Measurements from ENCODE around the gene MTHFD1.
"Not testable (repeated sequence)": the region's sequence is repeated elsewhere in the genome, so short reads cannot be mapped to it uniquely, and the experiment has no call there.

MTHFD1 gene

GRCh38 chr14:64387782-64388532 lies at the start of gene MTHFD1:
MTHFD1 (plus strand) TSS chr14:64388353; CDS start chr14:64388428, 75 bp downstream.
- DNase-seq (ENCODE audit: low read depth, low spot score), result peak; percentile 99

- DNase-seq (ENCODE audit: low read depth, low spot score), result peak; percentile 95
Observed at GRCh38 chr14:64338616-64339316, 49.4 kb upstream of the MTHFD1 start.

GRCh38 chr14:64340560-64341196 lies 47.5 kb upstream of the MTHFD1 start:
- DNase-seq (ENCODE audit: low read depth, low spot score), result no peak

- DNase-seq (ENCODE audit: low read depth, low spot score), result no peak
Observed at GRCh38 chr14:64347748-64348147, 40.4 kb upstream of the MTHFD1 start.

GRCh38 chr14:64349741-64350490 lies 38.2 kb upstream of the MTHFD1 start:
- no peak for DNase-seq (ENCODE audit: low read depth, low spot score)

- DNase-seq (ENCODE audit: low read depth, low spot score), result no peak
Observed at GRCh38 chr14:64363265-64363846, 24.8 kb upstream of the MTHFD1 start.

GRCh38 chr14:64364907-64365306 lies 23.2 kb upstream of the MTHFD1 start:
- DNase-seq (ENCODE audit: low read depth, low spot score), result no peak

- not testable (repeated sequence) for DNase-seq (ENCODE audit: low read depth, low spot score)
Observed at GRCh38 chr14:64365358-64365889, 22.7 kb upstream of the MTHFD1 start.

- no peak for DNase-seq (ENCODE audit: low read depth, low spot score)
Observed at GRCh38 chr14:64369201-64369600, 19.0 kb upstream of the MTHFD1 start.

- peak; percentile 13 for DNase-seq (ENCODE audit: low read depth, low spot score)
Observed at GRCh38 chr14:64387232-64387781, 846 bp upstream of the MTHFD1 start.

- peak; percentile 2 for DNase-seq (ENCODE audit: low read depth, low spot score)
Observed at GRCh38 chr14:64388533-64389285, 556 bp downstream of the MTHFD1 start.

- DNase-seq (ENCODE audit: low read depth, low spot score), result no peak
Observed at GRCh38 chr14:64391113-64391725, 3.1 kb downstream of the MTHFD1 start.

- DNase-seq (ENCODE audit: low read depth, low spot score), result no peak
Observed at GRCh38 chr14:64391986-64392385, 3.8 kb downstream of the MTHFD1 start.

- DNase-seq (ENCODE audit: low read depth, low spot score), result not testable (repeated sequence)
Observed at GRCh38 chr14:64393189-64393726, 5.1 kb downstream of the MTHFD1 start.

GRCh38 chr14:64394423-64394822 lies 6.3 kb downstream of the MTHFD1 start:
- no peak for DNase-seq (ENCODE audit: low read depth, low spot score)

GRCh38 chr14:64394977-64395633 lies 7.0 kb downstream of the MTHFD1 start:
- no peak for DNase-seq (ENCODE audit: low read depth, low spot score)

GRCh38 chr14:64400829-64401459 lies 12.8 kb downstream of the MTHFD1 start:
- DNase-seq (ENCODE audit: low read depth, low spot score), result no peak

- DNase-seq (ENCODE audit: low read depth, low spot score), result no peak
Observed at GRCh38 chr14:64401949-64402348, 13.8 kb downstream of the MTHFD1 start.
